Activated T-cell treated with anti-CD3 and anti-CD28 coated beads, Interleukin-2, amount 50 U/mL, for 72 hours (primary cell): ENCODE results near the gene UBR7. TPM values are rescaled to one million over a fixed set of nuclear protein-coding genes. Genes with fewer than 3 reads are reported as not detected.

Source experiments
- total RNA-seq, 2 donors: library from RNA; stranded (reverse); gene quantifications; one replicate each; pipeline ENCODE4 v1.2.3, GENCODE V29; 2022

The UBR7 gene
- total RNA-seq, 2 donors from 2014 or later, result 35.2 to 36.3 TPM

Other genes with a start within 250 kb of the UBR7 start
- gene ITPK1, start 91.3 kb upstream of the UBR7 start, total RNA-seq, result 10 to 100 TPM; 53.4 to 61.8 TPM
- 10 to 100 TPM; 21.1 to 27.5 TPM for gene MOAP1, start 22.4 kb upstream of the UBR7 start, total RNA-seq
- 10 to 100 TPM; 12.9 to 15.4 TPM for gene LYSET, start 21.9 kb upstream of the UBR7 start, total RNA-seq
- gene GON7, start 191 bp upstream of the UBR7 start, total RNA-seq, result 10 to 100 TPM; 22.3 to 27.8 TPM
- gene BTBD7, start 125.8 kb downstream of the UBR7 start, total RNA-seq, result 10 to 100 TPM; 11.0 to 12.5 TPM
- 1 to 10 TPM in 1 of 2 donors, not detected in 1; 1.2 TPM for gene COX8C, start 139.9 kb downstream of the UBR7 start, total RNA-seq
- under 1 TPM; 0.05 to 0.09 TPM for gene UNC79, start 223.7 kb downstream of the UBR7 start, total RNA-seq